HepG2 (cell line): ENCODE results near the gene ARSJ. TPM values are rescaled to one million over a fixed set of nuclear protein-coding genes. Genes with fewer than 3 reads are reported as not detected.

Experiments
- ATAC-seq: fragments of 200-7000 bp; cut with Tn5 transposase; 3 replicates; pipeline ENCODE4 v1.9.1; 2020; ENCODE audit warnings: mild to moderate bottlenecking, moderate library complexity
- BruUV-seq: library from RNA; stranded (reverse); fragments of 400-500 nt; replicated peaks from 2 replicates; lab custom pipeline; 2021; lab: Mats Ljungman, UMichigan
- CTCF ChIA-PET: fragments of 300-600 bp; formaldehyde crosslinking; extraction: SDS; loops from one replicate; lab custom pipeline; 2021; ENCODE audit warnings: low total read pairs, inconsistent platforms, low intra/inter-chr PET ratio; lab: Yijun Ruan, JAX
- POLR2A ChIA-PET: fragments of 350-600 bp; sonication (Branson Sonifier 250); formaldehyde crosslinking; loops from one replicate; lab custom pipeline; 2020; ENCODE audit warnings: antibody characterized with exemption, inconsistent platforms; lab: Yijun Ruan, JAX
- DNase-seq: peaks from one replicate; pipeline ENCODE4 v3.0.0-alpha.2; 2015; ENCODE audit warnings: low spot score
- FAIRE-seq: peaks from 3 replicates; lab custom pipeline; 2011; peaks lifted over from hg19 to GRCh38; lab: Jason Lieb, UNC
- H2AFZ ChIP-seq: one replicate; pipeline ENCODE4 v1.6.1; 2011; ENCODE audit warnings: low read length, inconsistent platforms
- H3K27ac ChIP-seq: fragments of 300-600 bp; 3 replicates; pipeline ENCODE4 v1.8.0; 2011; ENCODE audit warnings: mixed run types, mild to moderate bottlenecking, mixed read lengths, low read length, inconsistent platforms; ENCODE audit not compliant: insufficient read depth; ENCODE audit errors: extremely low read length
- H3K27me3 ChIP-seq, 2 experiments: fragments of 200-600 bp in 1 of 2; 2 replicates in 1 of 2; 3 replicates in 1 of 2; pipeline versions ENCODE4 v1.6.0 to v1.8.0; 2011; ENCODE audit warnings: low read length in 2 of 2, mild to moderate bottlenecking in 2 of 2, moderate library complexity in 2 of 2, inconsistent platforms in 1 of 2; ENCODE audit not compliant: insufficient read depth in 2 of 2, control insufficient read depth in 1 of 2
- H3K36me3 ChIP-seq, 2 experiments: fragments of 200-600 bp in 1 of 2; replicated peaks in 1 of 2; 2 replicates in 1 of 2; 3 replicates in 1 of 2; pipeline versions ENCODE4 v1.5.1 to v1.8.0; 2011; ENCODE audit warnings: low read length in 2 of 2, inconsistent platforms in 1 of 2; ENCODE audit not compliant: insufficient read depth in 2 of 2, control insufficient read depth in 1 of 2
- H3K4me1 ChIP-seq: 2 replicates; pipeline ENCODE4 v1.5.1; 2012; ENCODE audit warnings: low read length, inconsistent platforms; ENCODE audit not compliant: insufficient read depth
- H3K4me2 ChIP-seq: 2 replicates; pipeline ENCODE4 v1.6.0; 2011; ENCODE audit warnings: low read depth, low read length, inconsistent platforms
- H3K4me3 ChIP-seq, 3 experiments: fragments of 200-600 bp in 1 of 3; sonication (generic), shearing (Covaris generic) in 1 of 3; replicated peaks in 1 of 3; 2 replicates each; pipeline ENCODE4 v1.5.1; 2011 to 2016; ENCODE audit warnings: low read length in 3 of 3, inconsistent platforms in 2 of 3, low read depth in 2 of 3, mild to moderate bottlenecking in 2 of 3, control low read depth in 1 of 3, mixed read lengths in 1 of 3; ENCODE audit not compliant: insufficient read depth in 1 of 3
- H3K79me2 ChIP-seq: one replicate; pipeline ENCODE4 v1.6.1; 2011; ENCODE audit warnings: low read length, inconsistent platforms; ENCODE audit not compliant: insufficient read depth
- H3K9ac ChIP-seq: 2 replicates; pipeline ENCODE4 v1.6.0; 2011; ENCODE audit warnings: mild to moderate bottlenecking, low read depth, low read length, inconsistent platforms; ENCODE audit not compliant: insufficient read depth
- H3K9me3 ChIP-seq: 2 replicates; pipeline ENCODE4 v1.5.1; 2012; ENCODE audit warnings: mild to moderate bottlenecking, low read length
- H4K20me1 ChIP-seq: 2 replicates; pipeline ENCODE4 v1.6.0; 2011; ENCODE audit warnings: inconsistent platforms, mild to moderate bottlenecking, low read length, moderate library complexity; ENCODE audit not compliant: insufficient read depth
- CHCHD3 ChIP-seq: sonication (generic); formaldehyde crosslinking; IDR thresholded peaks from 2 replicates; pipeline ENCODE4 v1.8.0; 2022; ENCODE audit warnings: mild to moderate bottlenecking, missing genetic modification reagents, moderate library complexity
- FOXA3 ChIP-seq: IDR thresholded peaks from 2 replicates; pipeline ENCODE4 v1.6.1; 2016; ENCODE audit warnings: missing genetic modification reagents, missing compliant biosample characterization
- HDAC2 ChIP-seq: sonication (generic); formaldehyde crosslinking; IDR thresholded peaks from 2 replicates; pipeline ENCODE4 v1.4.0; 2020; ENCODE audit warnings: missing genetic modification reagents
- HMGA1 ChIP-seq: sonication (generic); formaldehyde crosslinking; conservative IDR thresholded peaks from 2 replicates; pipeline ENCODE4 v1.4.0; 2020; ENCODE audit warnings: missing genetic modification reagents
- MNT ChIP-seq: fragments of 450-650 bp; IDR thresholded peaks from 2 replicates; pipeline ENCODE4 v1.6.1; 2016
- NCOA5 ChIP-seq: sonication (generic); formaldehyde crosslinking; IDR thresholded peaks from 2 replicates; pipeline ENCODE4 v1.4.0; 2020; ENCODE audit warnings: missing genetic modification reagents
- RCOR2 ChIP-seq: IDR thresholded peaks from 2 replicates; pipeline ENCODE4 v1.6.1; 2016; ENCODE audit warnings: missing biosample characterization, missing genetic modification reagents
- SMYD3 ChIP-seq: sonication (generic); formaldehyde crosslinking; IDR thresholded peaks from 2 replicates; pipeline ENCODE4 v1.8.1; 2023; ENCODE audit warnings: mild to moderate bottlenecking, missing genetic modification reagents
- TRAFD1 ChIP-seq: sonication (generic); formaldehyde crosslinking; IDR thresholded peaks from 2 replicates; pipeline ENCODE4 v1.5.1; 2020; ENCODE audit warnings: missing genetic modification reagents, mild to moderate bottlenecking, borderline replicate concordance
- ZFYVE20 ChIP-seq: sonication (generic); formaldehyde crosslinking; IDR thresholded peaks from 2 replicates; pipeline ENCODE4 v1.8.0; 2023; ENCODE audit warnings: low read depth, mild to moderate bottlenecking, moderate library complexity, missing genetic modification reagents, borderline replicate concordance
- ZMAT3 ChIP-seq: sonication (generic); formaldehyde crosslinking; conservative IDR thresholded peaks from 2 replicates; pipeline ENCODE4 v1.7.0; 2021; ENCODE audit warnings: missing genetic modification reagents
- ZNF33B ChIP-seq: sonication (generic); formaldehyde crosslinking; IDR thresholded peaks from 2 replicates; pipeline ENCODE4 v1.5.1; 2020; ENCODE audit warnings: mild to moderate bottlenecking, missing genetic modification reagents
- ZNF775 ChIP-seq: sonication (generic); formaldehyde crosslinking; IDR thresholded peaks from 2 replicates; pipeline ENCODE4 v1.4.0; 2020; ENCODE audit warnings: missing genetic modification reagents, mild to moderate bottlenecking, moderate library complexity, borderline replicate concordance
- ZNF777 ChIP-seq: sonication (generic); formaldehyde crosslinking; IDR thresholded peaks from 2 replicates; pipeline ENCODE4 v1.4.0; 2020; ENCODE audit warnings: missing genetic modification reagents
- ZSCAN29 ChIP-seq: sonication (generic); formaldehyde crosslinking; conservative IDR thresholded peaks from 2 replicates; pipeline ENCODE4 v1.4.0; 2020; ENCODE audit warnings: mild to moderate bottlenecking, missing genetic modification reagents
- WGBS: methylation state at CpG from one replicate; pipeline ENCODE4 v1.1.6; 2017; ENCODE audit warnings: low lambda C conversion rate; 5-methylcytosine and 5-hydroxymethylcytosine counted together
- in situ Hi-C: cut with HindIII; loops from 2 replicates; pipeline ENCODE4 v1.10.0; 2017; ENCODE audit warnings: low pct_unique_long_range_greater_than_20kb; ENCODE audit not compliant: extremely low pct_ligation_motif_present
- intact Hi-C: fragments of 100-400 bp; cut with micrococcal nuclease; formaldehyde crosslinking; loops from one replicate; pipeline ENCODE4 v1.10.0; 2022; ENCODE audit not compliant: unreplicated experiment
- polyA plus RNA-seq, 8 experiments: library from polyadenylated mRNA; depleted of rRNA in 3 of 8; stranded (reverse) in 7 of 8; unstranded in 1 of 8; fragments of >200 nt; fragmentation: Illumina TruSeq in 4 of 8; extraction: Trizol in 4 of 8; gene quantifications; 2 replicates each; pipeline versions ENCODE4 v1.2.1 to v1.2.3, GENCODE V29; 2011 to 2016; ENCODE audit warnings: low read depth in 4 of 8, missing spikeins in 1 of 8, mixed read lengths in 1 of 8; ENCODE audit not compliant: insufficient read depth in 1 of 8
- total RNA-seq, 5 experiments: library from RNA; depleted of rRNA; stranded (reverse); fragments of >200 nt; fragmentation: Illumina TruSeq; extraction: Trizol; gene quantifications; 2 replicates each; pipeline ENCODE4 v1.2.3, GENCODE V29; 2016; ENCODE audit warnings: low read depth in 1 of 5
- TF ChIP-seq, protein P1 (sequence below): sonication (generic); formaldehyde crosslinking; IDR thresholded peaks from 2 replicates; pipeline ENCODE4 v1.4.0; 2020; ENCODE audit warnings: missing genetic modification reagents
- TF ChIP-seq, protein P2 (sequence below): sonication (generic); formaldehyde crosslinking; IDR thresholded peaks from 2 replicates; pipeline ENCODE4 v1.8.0; 2023; ENCODE audit warnings: mild to moderate bottlenecking, missing genetic modification reagents
- TF ChIP-seq, protein P3 (sequence below): sonication (generic); formaldehyde crosslinking; conservative IDR thresholded peaks from 2 replicates; pipeline ENCODE4 v1.8.0; 2022; ENCODE audit warnings: low read depth, missing genetic modification reagents

ARSJ gene
- total and polyA plus RNA-seq, 2 of the 13 experiments (the other 11 are each of a cell fraction or from before 2014, with no cell fraction given): not detected

GRCh38 chr4:113977526-113977855 lies 2.0 kb downstream of the ARSJ start:
- intact Hi-C loops: no loop called here
- Histone ChIP-seq H3K4me3 (no peak overlapping the region), H3K9ac (no peak overlapping the region), H4K20me1 (no peaks in the 10 kb centered on the region), H3K4me2 (no peak overlapping the region), H3K36me3 (no peaks in the 10 kb centered on the region), H3K27ac (no peak overlapping the region), H2AFZ (no peak overlapping the region), H3K4me1 (no peaks in the 10 kb centered on the region), H3K9me3 (no peaks in the 10 kb centered on the region), H3K79me2 (no peaks in the 10 kb centered on the region), H3K27me3 (peaks cover 3 to 17% of the 10 kb centered on the region in 2 experiments; a peak in 3 of 5 replicates)
- ATAC-seq: no peak
- no peak for TF ChIP-seq FOXA3 (CRISPR knock-in tag)
- no peak for TF ChIP-seq ZNF777 (CRISPR knock-in tag)
- no peak for TF ChIP-seq ZNF33B (CRISPR knock-in tag)
- TF ChIP-seq CHCHD3: no peak
- TF ChIP-seq ZNF775: no peak
- no peak for TF ChIP-seq MNT
- TF ChIP-seq HMGA1 (CRISPR knock-in tag): no peak
- TF ChIP-seq ZMAT3: no peak
- no peak for TF ChIP-seq ZSCAN29
- no peak for TF ChIP-seq TRAFD1 (CRISPR knock-in tag)
- TF ChIP-seq SMYD3 (CRISPR knock-in tag): no peak
- no peak for TF ChIP-seq NCOA5 (CRISPR knock-in tag)
- no peak for TF ChIP-seq HDAC2 (CRISPR knock-in tag)
- TF ChIP-seq, protein P1, sequence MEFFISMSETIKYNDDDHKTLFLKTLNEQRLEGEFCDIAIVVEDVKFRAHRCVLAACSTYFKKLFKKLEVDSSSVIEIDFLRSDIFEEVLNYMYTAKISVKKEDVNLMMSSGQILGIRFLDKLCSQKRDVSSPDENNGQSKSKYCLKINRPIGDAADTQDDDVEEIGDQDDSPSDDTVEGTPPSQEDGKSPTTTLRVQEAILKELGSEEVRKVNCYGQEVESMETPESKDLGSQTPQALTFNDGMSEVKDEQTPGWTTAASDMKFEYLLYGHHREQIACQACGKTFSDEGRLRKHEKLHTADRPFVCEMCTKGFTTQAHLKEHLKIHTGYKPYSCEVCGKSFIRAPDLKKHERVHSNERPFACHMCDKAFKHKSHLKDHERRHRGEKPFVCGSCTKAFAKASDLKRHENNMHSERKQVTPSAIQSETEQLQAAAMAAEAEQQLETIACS: no peak
- TF ChIP-seq RCOR2 (CRISPR knock-in tag): no peak
- TF ChIP-seq, protein P2, sequence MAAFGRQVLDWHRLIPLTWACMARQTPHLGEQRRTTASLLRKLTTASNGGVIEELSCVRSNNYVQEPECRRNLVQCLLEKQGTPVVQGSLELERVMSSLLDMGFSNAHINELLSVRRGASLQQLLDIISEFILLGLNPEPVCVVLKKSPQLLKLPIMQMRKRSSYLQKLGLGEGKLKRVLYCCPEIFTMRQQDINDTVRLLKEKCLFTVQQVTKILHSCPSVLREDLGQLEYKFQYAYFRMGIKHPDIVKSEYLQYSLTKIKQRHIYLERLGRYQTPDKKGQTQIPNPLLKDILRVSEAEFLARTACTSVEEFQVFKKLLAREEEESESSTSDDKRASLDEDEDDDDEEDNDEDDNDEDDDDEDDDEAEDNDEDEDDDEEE (CRISPR knock-in tag): no peak
- TF ChIP-seq, protein P3, sequence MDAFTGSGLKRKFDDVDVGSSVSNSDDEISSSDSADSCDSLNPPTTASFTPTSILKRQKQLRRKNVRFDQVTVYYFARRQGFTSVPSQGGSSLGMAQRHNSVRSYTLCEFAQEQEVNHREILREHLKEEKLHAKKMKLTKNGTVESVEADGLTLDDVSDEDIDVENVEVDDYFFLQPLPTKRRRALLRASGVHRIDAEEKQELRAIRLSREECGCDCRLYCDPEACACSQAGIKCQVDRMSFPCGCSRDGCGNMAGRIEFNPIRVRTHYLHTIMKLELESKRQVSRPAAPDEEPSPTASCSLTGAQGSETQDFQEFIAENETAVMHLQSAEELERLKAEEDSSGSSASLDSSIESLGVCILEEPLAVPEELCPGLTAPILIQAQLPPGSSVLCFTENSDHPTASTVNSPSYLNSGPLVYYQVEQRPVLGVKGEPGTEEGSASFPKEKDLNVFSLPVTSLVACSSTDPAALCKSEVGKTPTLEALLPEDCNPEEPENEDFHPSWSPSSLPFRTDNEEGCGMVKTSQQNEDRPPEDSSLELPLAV (CRISPR knock-in tag): no peak
- no peak for TF ChIP-seq ZFYVE20 (CRISPR knock-in tag)
- ChIA-PET POLR2A (no interaction called here), CTCF (no interaction called here)
- BruUV-seq: no TSS peak
- no peak for FAIRE-seq
- in situ Hi-C loops: no loop called here
- 0% methylated on average over 1 of the region's 1 CpG for WGBS
- DNase-seq: no peak
